ENCODE results near the gene GFOD1. TPM values are rescaled to one million over a fixed set of nuclear protein-coding genes. Genes with fewer than 3 reads are reported as not detected.

GFOD1 gene
- total and polyA plus RNA-seq, 10 of the 15 experiments (the other 5 are each of a cell fraction or from before 2014, with no cell fraction given) = 6.5 to 41.4 (median 16.0) TPM

- TF ChIP-seq ZBTB40 (IDR thresholded peaks at IDR 0.05; ENCODE audit: borderline replicate concordance) (no peak), E2F4 (IDR thresholded peaks at IDR 0.05; ENCODE audit: low read depth, low read length) (no peak), TCF7 (IDR thresholded peaks at IDR 0.05; ENCODE audit: borderline replicate concordance) (no peak), HSF1 (IDR thresholded peaks at IDR 0.05; ENCODE audit: low read depth, low read length) (no peak), ATF2 (IDR thresholded peaks at IDR 0.05; ENCODE audit: low read length) (0 out of 2 replicates have a peak, but pooled peaks have one; percentile 58), NR2C1 (IDR thresholded peaks at IDR 0.05) (no peak), NRF1 (conservative IDR thresholded peaks at IDR 0.05; ENCODE audit: low read depth, low read length) (no peak), SPI1 (IDR thresholded peaks at IDR 0.05; ENCODE audit: borderline replicate concordance, insufficient read depth, low read depth, low read length) (no peak), ZBTB11 (CRISPR knock-in tag; IDR thresholded peaks at IDR 0.05) (no peak), LARP7 (IDR thresholded peaks at IDR 0.05) (no peak), CHD1 (IDR thresholded peaks at IDR 0.05; ENCODE audit: low read depth, low read length) (no peak), HDGF (IDR thresholded peaks at IDR 0.05) (peak; percentile 75), ATF3 (IDR thresholded peaks at IDR 0.05; ENCODE audit: borderline replicate concordance, extremely low read depth, low read depth, low read length) (no peak), FOS (IDR thresholded peaks at IDR 0.05; ENCODE audit: borderline replicate concordance, extremely low read depth, insufficient read length) (no peak)
Observed at GRCh38 chr6:13454286-13455221, 32.8 kb downstream of the GFOD1 start (continued).

All from GM12878 (cell line).